Measurements from ENCODE around the gene DNASE1L3.

The DNASE1L3 gene

DNA sequence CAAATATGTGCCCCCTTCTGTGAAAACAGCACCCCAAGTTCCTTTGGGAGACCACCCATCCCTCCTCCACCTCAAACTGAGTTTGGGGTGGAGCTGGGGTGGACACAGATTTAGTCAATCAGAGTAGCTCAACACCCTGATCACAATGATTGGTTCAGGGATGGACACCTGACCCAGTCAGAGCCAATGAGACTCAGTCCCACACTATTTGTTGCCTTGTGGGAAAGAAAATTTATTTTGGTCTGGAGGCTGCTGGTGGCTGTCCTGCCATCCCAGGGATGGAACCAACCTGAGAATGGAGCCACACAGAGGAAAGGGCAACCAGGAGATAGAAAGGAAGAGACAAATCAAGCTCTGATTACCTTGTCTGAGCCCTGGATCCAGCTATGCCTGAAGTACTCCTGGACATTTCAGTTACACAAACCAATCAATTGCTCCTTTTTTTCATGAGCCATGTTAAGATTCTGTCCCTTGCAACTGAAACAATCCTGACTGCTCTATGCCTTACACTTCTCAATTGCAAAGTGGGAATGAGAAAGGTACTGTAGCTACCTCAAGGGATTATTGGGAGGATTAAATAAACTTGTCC lies 10.6 kb downstream of the DNASE1L3 start:
- DNase-seq, result no peak

DNA sequence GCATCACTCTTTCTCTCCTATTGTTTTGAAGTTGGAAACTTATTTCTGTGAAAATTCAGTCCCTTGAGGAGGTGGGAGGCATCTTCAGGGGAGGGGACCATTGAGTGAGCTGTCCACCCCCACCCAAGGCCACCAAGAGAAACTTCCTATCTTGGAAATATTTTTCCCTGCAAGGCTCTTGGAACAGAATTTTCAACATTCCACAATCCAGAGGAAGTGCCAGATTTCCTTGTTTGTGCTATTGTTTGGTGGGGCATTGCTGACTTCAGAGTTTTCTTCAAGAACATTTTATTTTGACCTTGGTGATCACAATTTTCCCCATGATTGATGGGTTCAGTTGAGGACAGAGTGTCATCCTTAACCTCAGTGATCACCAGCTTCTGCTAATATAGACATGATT lies 12.0 kb downstream of the DNASE1L3 start:
- DNase-seq, result no peak

DNA sequence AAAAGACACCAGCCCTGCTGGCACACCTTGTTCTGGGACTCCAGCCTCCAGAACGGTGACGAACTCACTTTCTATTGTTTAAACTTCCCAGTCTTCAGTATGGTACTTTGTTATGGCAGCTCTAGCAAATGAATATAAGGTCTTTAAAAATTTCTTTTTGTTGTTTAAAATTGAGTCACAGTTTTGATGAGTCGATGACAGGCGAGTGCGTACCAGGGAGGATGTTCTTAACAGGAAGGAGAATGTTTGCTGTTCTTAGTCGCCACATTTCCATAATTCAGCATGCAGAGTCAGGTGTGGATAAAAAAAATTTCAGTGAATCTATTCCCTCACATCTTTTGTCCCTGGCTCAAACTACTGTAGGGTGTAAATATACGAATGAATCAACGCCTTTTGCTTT lies 12.4 kb downstream of the DNASE1L3 start:
- DNase-seq, result no peak

DNA sequence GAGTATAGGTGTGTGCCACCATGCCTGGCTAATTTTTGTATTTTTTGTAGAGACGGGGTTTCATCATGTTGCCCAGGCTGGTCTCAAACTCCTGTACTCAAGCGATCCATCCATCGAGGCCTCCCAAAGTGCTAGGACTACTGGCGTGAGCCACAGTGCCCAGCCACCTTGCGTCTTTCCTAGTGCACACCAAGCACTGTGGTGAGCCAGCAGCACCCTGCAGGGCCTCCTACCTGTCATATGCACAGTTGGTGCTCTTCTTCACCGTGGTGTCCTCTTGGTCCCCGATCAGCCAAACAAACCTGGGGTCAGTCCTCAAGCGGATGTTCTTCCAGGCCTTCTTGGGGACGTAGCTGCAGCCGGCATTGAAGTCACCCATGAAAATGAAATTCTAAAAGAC lies 13.2 kb downstream of the DNASE1L3 start:
- no peak for DNase-seq

DNA sequence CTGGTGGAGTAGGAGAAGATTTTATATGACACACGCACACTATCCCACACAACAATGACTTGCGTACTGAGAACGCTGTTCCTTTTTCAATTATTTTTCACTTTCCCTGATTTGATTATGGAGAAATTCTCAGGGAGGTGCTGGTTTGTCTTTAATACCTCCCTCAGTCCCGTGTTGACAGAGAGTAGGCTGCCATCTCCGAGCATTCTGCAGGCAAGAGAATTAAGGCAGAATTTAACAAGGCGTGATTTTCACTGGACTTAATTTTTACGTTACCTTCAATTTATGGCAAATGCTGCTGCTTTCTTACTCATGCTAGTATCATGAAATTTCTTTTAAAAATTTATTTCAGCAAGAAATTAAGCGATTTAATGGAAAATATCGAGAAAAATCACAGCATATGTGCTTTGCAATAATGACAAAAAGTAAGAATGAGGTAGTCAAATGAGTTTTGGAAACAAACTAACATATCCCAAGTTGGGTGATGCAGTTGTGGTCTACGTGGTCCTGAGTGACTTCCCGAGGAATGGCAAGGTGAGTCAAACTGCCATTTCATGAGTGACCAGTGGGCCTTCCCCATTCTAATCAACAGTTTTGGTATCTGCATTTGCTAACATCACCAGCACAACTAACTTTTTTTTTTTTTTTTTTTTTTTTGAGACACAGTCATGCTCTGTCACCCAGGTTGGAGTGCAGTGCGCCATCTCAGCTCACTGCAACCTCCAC lies 16.9 kb downstream of the DNASE1L3 start:
- no peak for DNase-seq

DNA sequence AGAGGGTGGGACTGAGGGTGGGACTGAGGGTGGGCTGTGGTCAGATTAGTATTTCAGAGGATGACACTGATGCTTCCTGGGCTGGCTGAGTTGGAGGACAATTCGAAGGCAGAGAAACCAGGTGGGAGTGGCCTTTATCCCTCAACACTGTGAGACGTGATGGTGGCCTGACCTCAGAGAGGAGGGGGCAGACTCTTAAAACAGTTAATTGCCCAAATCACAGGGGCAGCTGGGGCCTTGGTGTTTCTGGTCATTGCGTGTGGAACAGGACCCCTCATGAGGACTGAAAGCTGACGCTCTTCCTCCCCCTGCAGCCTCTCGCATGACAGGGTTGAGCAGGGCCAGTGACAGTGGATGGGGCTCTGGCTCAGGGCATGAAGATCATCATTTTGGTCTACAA lies 18.7 kb downstream of the DNASE1L3 start:
- no peak for DNase-seq

DNA sequence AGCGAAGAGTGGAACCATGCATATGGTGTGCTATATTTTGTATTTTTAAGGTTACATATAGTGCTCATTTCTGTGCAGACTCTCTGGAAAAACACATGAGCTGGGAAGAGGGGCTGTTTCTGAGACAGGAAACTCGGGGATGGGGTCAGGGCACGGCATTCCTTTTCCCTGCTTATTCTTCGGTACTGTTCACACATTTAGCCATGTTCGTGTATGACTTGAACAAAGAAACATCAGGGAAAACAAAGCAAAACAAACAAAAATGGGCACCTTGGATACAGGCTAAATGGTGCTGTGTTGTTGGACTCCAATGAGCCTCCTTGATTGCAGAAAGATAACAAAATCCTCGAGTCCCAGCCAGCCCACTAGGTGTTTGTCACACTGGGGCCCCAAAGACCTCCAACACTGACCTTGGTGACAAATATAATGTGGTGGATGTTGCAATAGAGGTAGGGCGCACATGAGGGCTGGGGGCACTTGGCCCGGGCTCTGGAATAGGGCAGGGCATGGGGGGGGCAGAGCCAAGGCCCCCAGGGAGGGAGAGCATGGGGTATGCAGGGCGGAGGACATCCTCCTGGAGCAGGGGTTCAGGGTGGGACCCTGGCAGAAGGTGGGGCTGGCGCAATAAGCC lies 19.3 kb downstream of the DNASE1L3 start:
- DNase-seq, result no peak

DNA sequence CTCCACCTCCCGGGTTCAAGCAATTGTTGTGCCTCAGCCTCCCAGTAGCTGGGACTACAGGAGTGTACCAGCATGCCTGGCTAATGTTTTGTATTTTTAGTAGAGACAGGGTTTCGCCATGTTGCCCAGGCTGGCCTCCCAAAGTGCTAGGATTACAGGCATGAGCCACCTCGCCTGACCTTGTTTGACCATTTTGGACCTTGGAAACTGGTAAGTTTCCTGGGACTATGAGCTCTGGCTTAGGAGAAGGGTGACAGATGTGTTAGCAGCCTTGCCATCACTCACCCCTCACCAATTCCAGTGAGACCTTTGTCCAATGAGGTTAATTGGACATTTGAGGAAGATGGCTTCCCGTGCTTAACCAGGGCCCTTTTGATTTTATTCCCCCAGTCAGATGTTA lies 19.9 kb downstream of the DNASE1L3 start:
- DNase-seq, result no peak

DNA sequence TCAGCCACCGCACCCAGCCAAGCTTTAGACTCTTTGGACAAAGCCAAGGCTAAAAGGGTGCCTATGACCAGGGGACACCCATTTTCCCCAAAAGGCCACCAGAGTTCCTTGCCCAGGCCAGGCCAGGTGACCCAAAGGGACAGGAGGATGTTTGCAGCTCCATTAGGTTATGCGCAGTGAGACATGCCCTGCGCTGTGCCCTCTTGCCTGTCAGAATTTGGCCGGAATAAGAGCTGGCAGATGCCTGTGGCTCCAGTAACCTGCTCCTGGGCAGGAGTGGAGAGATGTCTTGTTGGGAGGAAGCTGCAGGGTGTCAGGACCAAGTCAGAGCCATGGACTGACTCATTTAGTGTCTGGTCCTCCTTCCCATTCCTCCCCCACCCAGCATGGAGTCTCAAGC lies 20.5 kb downstream of the DNASE1L3 start:
- no peak for DNase-seq

DNA sequence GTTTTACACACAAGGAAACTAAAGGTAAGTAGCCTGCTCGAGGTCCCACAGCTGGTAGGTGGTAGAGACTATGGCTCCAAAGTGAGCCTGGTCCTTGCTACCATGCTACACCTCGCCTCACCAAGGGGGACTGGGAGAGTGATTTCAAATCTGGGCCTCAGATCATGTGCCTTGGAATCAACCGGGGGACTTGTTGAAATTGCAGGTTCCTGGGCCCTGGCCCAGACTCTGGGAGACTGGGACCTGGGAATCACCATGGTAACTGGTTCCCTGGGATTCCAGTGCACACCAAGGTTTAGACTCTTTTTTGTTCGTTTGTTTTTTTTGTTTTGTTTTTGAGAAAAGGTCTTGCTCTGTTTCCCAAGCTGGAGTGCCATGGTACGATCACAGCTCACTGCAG lies 21.1 kb downstream of the DNASE1L3 start:
- no peak for DNase-seq

DNA sequence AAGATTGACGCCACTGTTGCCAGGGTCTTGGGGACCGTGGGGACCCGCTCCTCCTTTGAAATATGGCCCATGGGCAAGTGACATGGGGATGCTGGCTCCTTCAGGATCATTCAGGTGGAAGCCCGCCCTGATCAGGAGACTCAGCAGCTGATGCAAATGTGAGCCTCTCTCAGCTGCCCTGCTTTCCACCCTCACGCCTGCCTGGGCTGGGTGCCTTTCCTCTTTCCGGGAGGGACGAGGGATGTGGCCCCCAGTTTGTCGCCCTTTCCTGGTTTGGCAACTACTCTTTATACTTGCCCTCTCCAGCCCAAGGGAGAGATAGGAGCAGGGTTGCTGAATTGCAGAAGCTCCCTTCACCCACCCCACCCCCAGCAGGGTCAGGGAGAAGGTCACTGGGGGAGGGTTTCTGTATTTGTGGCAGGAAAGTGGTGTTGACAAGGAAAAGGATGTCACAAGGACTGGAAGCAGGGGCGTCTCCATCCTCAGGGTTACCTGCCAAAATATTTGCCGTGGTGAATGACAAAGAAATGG lies 21.8 kb downstream of the DNASE1L3 start:
- no peak for DNase-seq

DNA sequence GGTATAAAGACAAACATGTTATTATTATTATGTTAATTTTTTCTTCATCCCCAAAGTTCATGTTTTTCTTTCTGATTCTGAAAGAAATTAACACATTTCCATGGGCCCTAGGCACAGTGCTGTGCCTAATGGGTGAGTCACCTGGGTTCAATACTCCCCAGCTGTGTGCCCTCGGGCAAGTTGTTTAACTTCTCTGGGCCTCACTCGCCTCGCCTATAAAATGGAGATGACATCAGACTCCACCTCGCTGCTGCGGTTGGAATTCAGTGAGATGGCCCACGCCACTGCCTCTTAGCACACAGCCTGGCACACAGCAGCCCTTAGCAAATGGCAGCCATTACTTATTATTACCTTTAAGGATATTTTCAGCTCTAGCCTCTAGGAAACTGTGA lies 22.6 kb downstream of the DNASE1L3 start:
- no peak for DNase-seq

DNA sequence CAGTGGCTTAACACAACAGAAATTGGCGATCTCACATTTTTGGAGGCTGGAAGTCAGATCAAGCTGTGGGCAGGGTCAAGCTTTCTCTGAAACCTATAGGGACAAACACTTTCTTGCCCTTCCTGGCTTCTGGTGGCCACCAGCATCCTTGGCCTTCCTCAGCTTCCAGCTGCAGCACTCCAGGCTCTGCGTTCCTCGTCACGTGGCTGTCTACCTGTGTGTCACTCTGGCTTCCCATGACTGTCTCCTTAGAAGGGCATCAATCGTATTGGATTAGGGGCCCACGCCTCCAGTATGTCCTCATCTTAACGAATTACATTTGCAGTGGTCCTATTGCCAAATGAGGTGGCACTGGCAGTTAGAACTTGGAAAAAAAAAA lies 25.8 kb downstream of the DNASE1L3 start:
- no peak for DNase-seq

DNA sequence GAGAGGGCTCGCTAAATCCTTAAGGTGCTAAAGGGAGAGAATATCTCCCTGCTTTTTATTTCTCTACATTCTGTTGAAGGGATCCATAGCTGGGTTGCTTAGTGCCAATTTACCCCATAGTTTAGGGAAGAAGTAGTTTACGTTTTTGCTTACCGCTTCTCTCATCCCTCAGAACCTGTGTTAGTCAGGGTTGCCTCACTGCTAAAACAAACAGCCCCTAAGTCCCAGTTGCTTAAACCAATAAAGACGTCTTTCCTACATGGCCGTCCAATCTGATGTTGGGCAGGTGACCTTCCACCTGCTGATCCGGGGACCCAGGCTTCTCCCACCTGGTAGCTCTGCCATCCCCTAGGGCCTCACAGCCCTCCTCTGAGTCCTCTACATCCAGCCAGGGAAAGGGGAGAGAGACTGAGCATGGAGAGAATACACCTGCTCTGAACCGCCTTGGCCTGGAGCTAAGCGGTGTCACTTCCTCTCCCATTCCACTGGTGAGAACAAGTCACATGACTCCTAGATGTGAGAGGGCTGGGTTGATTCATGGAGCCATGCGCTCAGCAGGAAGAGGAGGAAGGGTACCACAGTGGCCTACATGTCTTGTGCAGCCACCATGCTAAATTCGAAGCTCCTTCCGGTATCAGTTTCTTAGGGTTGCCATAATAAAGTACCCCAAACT lies 26.3 kb downstream of the DNASE1L3 start:
- no peak for DNase-seq

DNA sequence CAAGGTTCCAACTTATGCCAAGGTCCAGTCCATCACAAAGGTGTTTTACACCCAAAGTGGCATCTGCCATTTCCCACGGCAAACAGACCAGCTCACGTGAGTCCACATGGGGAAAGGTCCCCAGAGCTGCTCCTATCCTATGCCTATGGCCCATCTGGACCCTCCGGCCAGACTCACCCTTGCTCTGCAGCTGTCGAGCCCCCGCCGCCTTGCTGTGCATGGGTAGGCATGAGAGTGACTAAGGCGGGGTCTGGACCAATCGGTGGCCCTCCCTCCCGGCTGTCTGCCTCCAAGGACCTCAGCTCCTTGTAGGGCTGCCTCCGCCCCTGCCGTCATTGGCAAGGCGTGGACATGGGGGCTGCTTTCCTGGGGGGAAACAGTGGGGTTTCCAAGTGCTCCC lies 26.9 kb downstream of the DNASE1L3 start:
- DNase-seq, result no peak

DNA sequence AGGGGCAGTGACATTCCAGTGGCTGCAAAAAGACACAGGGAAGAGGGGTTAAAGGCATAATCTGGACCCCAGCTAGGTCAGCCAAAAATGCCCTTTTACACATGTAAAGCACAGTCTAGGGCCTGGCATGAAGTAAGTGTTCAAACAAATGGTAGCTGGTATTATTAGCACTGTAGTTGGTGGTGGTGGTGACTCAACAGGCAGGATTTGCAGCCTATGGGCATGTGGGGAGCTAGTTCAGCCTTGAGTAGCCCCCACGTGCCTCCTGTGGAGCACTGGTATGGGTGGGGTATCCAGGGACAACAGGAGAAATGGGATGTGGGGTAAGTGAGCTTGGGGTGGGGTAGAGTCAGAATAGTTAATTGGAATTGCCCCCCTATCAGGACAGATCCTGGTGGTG lies 27.6 kb downstream of the DNASE1L3 start:
- no peak for DNase-seq

DNA sequence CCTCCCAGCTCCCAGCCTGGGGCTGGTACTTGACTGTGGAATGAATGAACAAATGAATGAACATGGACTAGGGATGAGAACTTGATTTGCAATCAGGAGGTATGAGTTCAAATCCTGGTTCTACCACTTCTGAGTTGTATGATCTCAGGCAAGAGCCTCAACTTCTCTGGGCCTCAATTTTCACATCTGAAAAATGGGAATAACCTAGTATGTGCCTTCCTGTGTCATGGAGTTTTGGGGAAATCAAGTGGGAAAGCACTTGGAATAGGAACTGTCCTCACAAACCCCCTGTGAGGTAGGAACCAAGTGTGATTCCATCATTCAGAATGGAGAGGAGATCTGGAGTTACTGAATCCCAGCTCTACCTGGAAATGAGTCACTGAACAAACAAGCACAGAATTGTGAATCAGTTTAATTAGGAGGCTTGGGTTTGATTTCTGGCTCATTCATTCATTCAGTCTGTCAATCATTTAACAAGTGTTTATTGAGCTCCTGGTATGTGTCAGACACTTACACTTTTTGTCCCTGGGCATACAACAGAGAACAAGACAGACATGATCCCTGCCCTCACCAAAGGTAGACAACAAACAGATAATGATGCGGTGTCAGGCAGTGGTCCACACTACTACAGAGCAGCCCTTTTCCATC lies 29.7 kb downstream of the DNASE1L3 start:
- DNase-seq, result no peak

DNA sequence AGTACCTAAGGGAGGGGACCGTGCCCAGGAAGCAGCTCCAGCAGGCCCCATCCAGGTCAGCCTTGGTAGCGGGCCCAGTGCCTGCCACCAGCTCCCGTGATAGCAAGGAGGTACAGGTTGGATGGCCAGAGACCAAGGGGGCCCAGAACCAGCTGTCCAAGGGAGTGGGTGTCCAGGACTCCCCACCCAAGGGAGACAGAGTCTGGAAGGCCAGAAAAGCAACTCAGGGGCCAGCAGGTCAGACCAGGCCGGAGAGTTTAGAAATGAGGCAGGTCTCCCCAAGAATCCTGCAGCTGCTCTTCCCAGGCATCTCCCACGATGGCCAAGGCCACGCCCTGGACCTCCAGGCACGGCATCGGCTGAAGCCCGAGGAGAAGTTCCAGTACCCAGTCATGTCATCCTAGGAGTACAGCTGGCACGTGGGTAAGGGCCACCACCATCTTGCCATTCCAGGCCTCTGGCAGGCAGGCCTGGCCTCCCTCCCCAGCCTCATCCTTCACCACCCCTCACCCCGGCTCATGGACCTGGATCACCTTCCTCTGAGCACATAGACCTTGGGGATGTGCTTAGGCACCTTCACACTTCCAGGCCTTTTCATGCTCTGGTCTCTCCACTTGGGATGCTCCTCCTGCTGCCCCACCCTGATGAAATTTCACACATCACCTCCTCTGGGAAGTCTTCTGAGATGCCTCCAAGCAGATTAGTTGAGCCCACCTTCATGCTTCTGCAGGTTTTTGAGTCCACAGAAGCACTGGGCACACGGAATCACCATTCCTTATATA lies 30.5 kb downstream of the DNASE1L3 start:
- DNase-seq, result no peak

DNA sequence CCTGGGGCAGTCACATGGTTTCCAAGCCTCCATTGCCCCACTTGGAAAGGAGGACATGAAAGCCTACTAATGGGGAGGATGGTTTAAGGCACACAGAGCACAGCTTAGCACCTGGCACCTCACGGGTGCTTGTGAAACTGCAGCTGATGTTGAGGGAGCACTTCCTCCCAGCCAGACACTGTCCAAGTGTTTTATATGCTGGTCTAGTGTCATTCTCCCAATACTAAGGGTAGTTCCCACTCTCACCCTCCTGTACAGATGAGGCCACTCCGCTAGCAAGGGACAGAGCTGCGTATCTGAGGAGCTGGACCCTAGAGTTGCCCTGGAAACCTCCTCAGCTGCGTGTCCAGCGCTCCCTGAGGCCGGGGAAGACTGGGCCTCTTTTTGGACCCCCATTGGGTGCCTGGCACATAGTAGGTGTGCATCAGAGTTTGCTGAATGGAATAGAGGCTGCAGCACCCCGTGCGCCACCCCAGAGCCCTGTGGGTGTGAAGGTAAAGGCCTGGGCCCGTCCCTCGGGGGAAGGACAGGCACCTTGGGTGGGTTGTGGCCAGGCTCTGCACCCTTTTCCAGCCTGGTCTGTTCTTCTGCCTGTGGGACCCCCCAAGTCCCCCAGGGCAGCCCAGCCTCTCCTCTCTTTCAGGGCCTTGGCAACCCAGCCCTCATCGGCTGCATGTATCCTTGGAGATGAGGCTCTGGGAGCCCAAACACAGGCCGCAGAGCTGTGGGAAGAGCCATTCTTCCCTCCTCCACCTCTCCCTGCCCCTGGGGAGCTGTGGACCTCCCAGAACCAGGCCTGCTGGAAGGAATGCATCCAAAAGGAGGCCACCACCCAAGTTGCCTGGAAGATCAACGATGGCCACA lies 31.3 kb downstream of the DNASE1L3 start:
- DNase-seq, result no peak

DNA sequence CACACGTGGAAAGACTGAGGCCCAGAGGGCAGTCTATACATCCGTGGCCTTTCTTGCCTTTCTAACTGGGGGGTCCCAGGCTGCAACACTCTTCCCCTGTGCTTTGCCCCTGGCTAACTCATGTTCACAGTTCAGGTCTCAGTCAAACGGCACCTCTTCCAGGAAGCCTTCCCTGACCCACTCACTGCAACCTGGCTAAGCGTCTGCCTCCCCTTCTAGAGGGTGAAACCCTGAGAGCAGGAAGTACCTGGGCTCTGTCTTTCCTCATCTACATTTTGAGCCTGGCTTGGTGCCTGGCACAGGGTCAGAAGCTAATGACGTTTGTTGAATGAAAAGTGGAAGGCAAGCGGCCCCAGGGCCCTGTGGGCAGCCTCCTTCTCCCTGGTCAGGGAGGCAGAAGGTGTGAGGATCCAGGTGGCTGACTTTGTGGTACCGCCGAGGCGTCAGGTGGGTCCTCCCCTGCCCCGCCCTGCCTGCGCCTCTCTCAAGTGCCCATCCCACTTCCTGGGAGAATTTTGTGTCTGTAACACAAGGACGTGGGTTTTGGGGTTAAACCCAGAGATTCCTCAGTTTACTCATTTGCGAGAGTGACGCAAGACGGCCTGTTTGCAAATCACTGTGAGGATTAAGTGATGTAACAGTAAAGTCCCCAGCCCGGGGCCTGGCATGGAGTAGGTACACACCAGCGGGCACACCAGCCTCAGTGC lies 32.1 kb downstream of the DNASE1L3 start:
- no peak for DNase-seq
